ENCODE results near the gene NCOA3. TPM values are rescaled to one million over a fixed set of nuclear protein-coding genes. Genes with fewer than 3 reads are reported as not detected.

Gene NCOA3
- total RNA-seq, 2 experiments from 2014 or later, result 71.3 to 74.2 TPM

DNA sequence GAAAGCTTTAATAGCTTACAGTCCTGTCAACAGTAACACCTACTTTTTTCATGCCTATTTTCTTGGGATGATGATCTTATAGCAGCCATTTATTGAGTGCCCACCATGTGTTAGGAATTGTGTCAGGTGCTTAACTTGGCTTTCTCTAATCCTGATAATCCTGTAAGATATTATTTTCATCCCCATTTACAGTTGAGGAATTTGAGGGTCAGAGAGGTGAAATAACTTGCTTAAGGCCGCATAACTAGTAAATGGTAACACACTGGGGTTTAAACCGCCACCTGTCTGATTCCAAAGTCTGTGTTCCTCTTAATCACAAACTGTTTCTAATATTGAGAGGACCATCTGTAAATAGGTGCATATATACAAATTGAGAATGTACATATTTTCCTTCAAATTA, 55.5 kb downstream of the NCOA3 start:
- peaks cover 11% of the 10 kb centered on the region for H3K4me1 Mint-ChIP-seq
- POLR2A ChIA-PET, result no interaction called here
- no peak overlapping the region for H3K4me3 Mint-ChIP-seq

DNA sequence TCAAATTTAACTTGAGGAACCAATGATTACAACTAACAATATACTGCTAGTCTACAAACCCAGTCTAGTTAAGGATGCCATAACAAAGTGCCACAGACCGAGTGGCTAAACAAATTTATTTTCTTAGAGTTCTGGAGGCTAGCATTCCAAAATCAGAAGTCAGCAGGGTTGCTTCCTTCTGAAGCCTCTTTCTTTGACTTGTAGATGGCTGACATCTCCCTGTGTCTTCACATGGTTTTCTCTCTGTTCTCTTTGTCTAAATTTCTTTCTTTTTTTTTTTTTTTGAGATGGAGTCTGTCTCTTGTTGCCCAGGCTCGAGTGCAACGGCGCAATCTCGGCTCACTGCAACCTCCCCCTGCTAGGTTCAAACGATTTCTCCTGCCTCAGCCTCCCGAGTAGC, 56.1 kb downstream of the NCOA3 start:
- ATAC-seq (ENCODE audit: low read depth) (no peak), DNase-seq (no peak)
- no peaks in the 10 kb centered on the region for H3K9me3 Mint-ChIP-seq
- H3K4me3 Mint-ChIP-seq, result no peak overlapping the region
- no peak overlapping the region for H3K27ac Mint-ChIP-seq
- POLR2A ChIA-PET, result no interaction called here
- H3K4me1 Mint-ChIP-seq, result peaks cover 12% of the 10 kb centered on the region
- peaks cover 13% of the 10 kb centered on the region for H3K36me3 Mint-ChIP-seq
- no peaks in the 10 kb centered on the region for H3K27me3 Mint-ChIP-seq

More for the DNA sequence above, 55.5 kb downstream of the NCOA3 start:
- H3K27me3 Mint-ChIP-seq, result no peaks in the 10 kb centered on the region
- ATAC-seq (ENCODE audit: low read depth), result no peak
- no peaks in the 10 kb centered on the region for H3K9me3 Mint-ChIP-seq
- peaks cover 11% of the 10 kb centered on the region for H3K36me3 Mint-ChIP-seq
- H3K27ac Mint-ChIP-seq, result no peak overlapping the region
- DNase-seq, result no peak

DNA sequence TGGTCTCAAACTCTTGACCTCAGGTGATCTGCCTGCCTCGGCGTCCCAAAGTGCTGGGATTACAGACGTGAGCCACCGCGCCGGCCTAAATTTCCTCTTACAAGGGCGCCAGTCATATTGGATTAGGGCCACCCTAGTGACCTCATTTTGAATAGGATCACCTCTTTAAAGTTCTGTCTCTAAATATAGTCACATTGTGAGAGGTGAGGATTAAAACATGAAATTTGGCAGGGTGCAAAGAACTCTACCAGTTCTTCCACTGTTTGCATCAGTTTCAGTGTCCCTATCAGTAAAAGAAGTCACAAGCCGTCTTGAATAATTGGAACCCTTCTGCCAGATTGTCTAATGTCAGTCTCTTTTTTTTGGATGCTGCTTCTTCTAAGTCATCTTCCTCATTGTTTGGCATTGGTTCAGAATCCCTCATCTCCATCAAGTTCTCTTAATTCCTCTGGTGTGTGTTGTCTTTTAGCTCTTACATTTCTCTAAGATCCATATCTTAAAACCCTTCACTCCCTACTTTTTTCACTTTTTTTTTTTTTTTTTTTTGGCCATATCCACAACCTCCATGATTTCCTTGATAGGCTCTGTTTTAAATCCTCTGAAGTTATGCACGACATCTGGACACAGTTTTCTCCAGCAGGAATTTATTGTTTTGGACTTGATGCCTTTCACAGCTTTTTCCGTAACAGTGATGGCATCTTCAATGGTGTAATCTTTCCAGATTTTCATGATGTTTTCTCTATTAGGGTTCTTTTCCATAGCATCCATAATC, 56.8 kb downstream of the NCOA3 start:
- Mint-ChIP-seq H3K27ac (no peak overlapping the region), H3K9me3 (no peaks in the 10 kb centered on the region), H3K36me3 (peaks cover 12% of the 10 kb centered on the region), H3K4me1 (peaks cover 16% of the 10 kb centered on the region), H3K27me3 (no peaks in the 10 kb centered on the region), H3K4me3 (no peak overlapping the region)
- ATAC-seq (ENCODE audit: low read depth) (no peak), DNase-seq (no peak)
- POLR2A ChIA-PET, result interaction anchor here (0.7 kb wide), 1 partner anchor 34 kb away, joined by 5 read pairs; no protein-coding TSS in a partner anchor

- Mint-ChIP-seq H3K27me3 (no peaks in the 10 kb centered on the region), H3K4me1 (peaks cover 19% of the 10 kb centered on the region), H3K4me3 (no peak overlapping the region), H3K36me3 (peaks cover 14% of the 10 kb centered on the region), H3K9me3 (no peaks in the 10 kb centered on the region), H3K27ac (no peak overlapping the region)
- DNase-seq (no peak), ATAC-seq (ENCODE audit: low read depth) (no peak)
- POLR2A ChIA-PET, result no interaction called here
These were observed 57.5 kb downstream of the NCOA3 start for GRCh38 chr20:47559141-47559540.

GRCh38 chr20:47561180-47561579, 59.5 kb downstream of the NCOA3 start:
- H3K4me3 Mint-ChIP-seq, result no peak overlapping the region
- H3K9me3 Mint-ChIP-seq, result no peaks in the 10 kb centered on the region
- H3K27me3 Mint-ChIP-seq, result no peaks in the 10 kb centered on the region
- POLR2A ChIA-PET, result interaction anchor here (1.1 kb wide), 1 partner anchor 39 kb away, joined by 4 read pairs; no protein-coding TSS in a partner anchor
- H3K36me3 Mint-ChIP-seq, result peaks cover 10% of the 10 kb centered on the region
- no peak overlapping the region for H3K27ac Mint-ChIP-seq
- ATAC-seq (ENCODE audit: low read depth), result no peak
- DNase-seq, result no peak
- peaks cover 29% of the 10 kb centered on the region for H3K4me1 Mint-ChIP-seq

DNA sequence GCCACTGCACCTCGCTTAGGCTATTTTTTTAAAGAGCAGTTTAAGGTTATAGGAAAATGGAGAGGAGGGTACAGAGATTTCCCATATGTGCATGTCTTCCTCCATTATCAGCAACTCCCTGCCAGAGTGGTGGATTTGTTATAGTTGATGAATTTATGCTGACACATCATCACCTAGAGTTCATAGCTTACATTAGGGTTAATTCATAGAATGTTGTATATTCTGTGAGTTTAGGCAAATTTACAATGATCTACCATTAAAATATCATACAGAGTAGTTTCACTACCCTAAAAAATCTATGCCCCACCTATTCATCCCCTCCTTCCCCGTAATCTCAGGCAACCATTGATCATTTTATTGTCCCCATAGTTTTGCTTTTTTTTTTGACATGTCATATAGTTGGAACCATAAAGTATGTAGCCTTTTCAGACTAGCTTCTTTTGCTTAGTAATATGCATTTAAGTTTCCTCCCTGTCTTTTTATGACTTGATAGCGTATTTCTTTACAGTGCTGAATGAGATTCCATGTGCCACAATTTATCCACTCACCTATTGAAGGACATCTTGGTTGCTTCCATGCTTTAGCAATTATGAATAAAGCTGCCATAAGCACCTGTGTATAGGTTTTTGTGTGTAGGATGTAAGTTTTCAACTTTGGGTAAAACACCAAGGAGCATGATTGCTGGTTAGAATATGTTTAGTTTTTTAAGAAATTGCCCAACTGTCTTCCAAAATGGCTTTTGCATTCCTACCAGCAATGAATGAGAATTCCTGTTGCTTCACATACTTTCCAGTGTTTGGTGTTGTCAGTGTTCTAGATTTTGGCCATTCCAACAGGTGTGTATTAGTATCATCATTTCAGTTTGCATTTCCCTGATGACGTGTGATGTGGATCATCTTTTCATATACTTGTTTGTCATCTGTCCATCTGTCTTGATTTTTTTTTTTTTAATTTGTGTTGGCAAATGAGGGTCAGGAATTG, 60.2 kb downstream of the NCOA3 start:
- ATAC-seq (ENCODE audit: low read depth), result no peak
- Mint-ChIP-seq H3K27ac (no peak overlapping the region), H3K27me3 (no peaks in the 10 kb centered on the region), H3K4me3 (no peak overlapping the region), H3K36me3 (peaks cover 16% of the 10 kb centered on the region), H3K9me3 (no peaks in the 10 kb centered on the region), H3K4me1 (peaks cover 28% of the 10 kb centered on the region)
- POLR2A ChIA-PET, result interaction anchor here (1.1 kb wide), 1 partner anchor 39 kb away, joined by 4 read pairs; no protein-coding TSS in a partner anchor
- no peak for DNase-seq

- DNase-seq (no peak), ATAC-seq (ENCODE audit: low read depth) (no peak)
- no peak overlapping the region for H3K27ac Mint-ChIP-seq
- peaks cover 36% of the 10 kb centered on the region for H3K4me1 Mint-ChIP-seq
- peaks cover 2% of the 10 kb centered on the region for H3K9me3 Mint-ChIP-seq
- H3K4me3 Mint-ChIP-seq, result no peak overlapping the region
- no peaks in the 10 kb centered on the region for H3K27me3 Mint-ChIP-seq
- peaks cover 36% of the 10 kb centered on the region for H3K36me3 Mint-ChIP-seq
- POLR2A ChIA-PET, result interaction anchor here (0.9 kb wide), 1 partner anchor 10 kb away, joined by 4 read pairs; no protein-coding TSS in a partner anchor
These were observed 64.6 kb downstream of the NCOA3 start for GRCh38 chr20:47566269-47566668.

DNA sequence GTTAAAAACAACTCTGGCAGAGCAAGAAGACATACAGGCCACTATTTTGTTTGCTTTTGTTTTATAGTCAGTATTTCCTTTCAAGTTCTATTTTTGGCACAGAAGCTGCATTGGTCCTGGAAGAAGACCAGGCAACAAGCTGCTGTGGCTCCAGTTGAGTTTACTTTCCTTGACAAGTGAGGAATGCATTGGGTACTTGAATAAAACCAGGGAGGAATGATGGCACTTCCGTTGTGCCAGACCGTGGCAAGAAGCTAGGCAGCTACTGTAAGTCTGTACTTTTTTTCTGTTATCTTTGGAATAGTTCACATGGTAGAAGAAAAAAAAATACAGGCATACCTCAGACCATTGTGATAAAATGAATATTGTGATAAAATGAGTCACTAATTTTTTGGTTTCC, 66.3 kb downstream of the NCOA3 start:
- Mint-ChIP-seq H3K27ac (peak overlapping the region; percentile 25), H3K4me3 (no peak overlapping the region), H3K4me1 (peaks cover 38% of the 10 kb centered on the region), H3K36me3 (peaks cover 41% of the 10 kb centered on the region), H3K27me3 (no peaks in the 10 kb centered on the region), H3K9me3 (peaks cover 2% of the 10 kb centered on the region)
- no peak for ATAC-seq (ENCODE audit: low read depth)
- DNase-seq, result no peak
- POLR2A ChIA-PET, result interaction anchor here (1.0 kb wide), 1 partner anchor 42 kb away, joined by 3 read pairs; no protein-coding TSS in a partner anchor

GRCh38 chr20:47568837-47569410, 67.2 kb downstream of the NCOA3 start:
- Mint-ChIP-seq H3K4me3 (no peak overlapping the region), H3K9me3 (peaks cover 2% of the 10 kb centered on the region), H3K27me3 (no peaks in the 10 kb centered on the region), H3K4me1 (peaks cover 39% of the 10 kb centered on the region), H3K36me3 (peaks cover 41% of the 10 kb centered on the region), H3K27ac (peak overlapping the region; percentile 2)
- POLR2A ChIA-PET, result interaction anchor here (0.5 to 1.0 kb wide), 3 partner anchors 35 to 79 kb away, joined by 3 to 6 read pairs (median 3); no protein-coding TSS in a partner anchor
- DNase-seq (no peak), ATAC-seq (ENCODE audit: low read depth) (no peak)

- DNase-seq (no peak), ATAC-seq (ENCODE audit: low read depth) (no peak)
- H3K27ac Mint-ChIP-seq, result no peak overlapping the region
- POLR2A ChIA-PET, result no interaction called here
- H3K9me3 Mint-ChIP-seq, result peaks cover 2% of the 10 kb centered on the region
- peaks cover 32% of the 10 kb centered on the region for H3K36me3 Mint-ChIP-seq
- H3K4me3 Mint-ChIP-seq, result no peak overlapping the region
- no peaks in the 10 kb centered on the region for H3K27me3 Mint-ChIP-seq
- H3K4me1 Mint-ChIP-seq, result peaks cover 37% of the 10 kb centered on the region
These were observed 69.7 kb downstream of the NCOA3 start for GRCh38 chr20:47571426-47571825.

- peaks cover 2% of the 10 kb centered on the region for H3K9me3 Mint-ChIP-seq
- ATAC-seq (ENCODE audit: low read depth) (no peak), DNase-seq (no peak)
- peaks cover 29% of the 10 kb centered on the region for H3K36me3 Mint-ChIP-seq
- H3K4me3 Mint-ChIP-seq, result no peak overlapping the region
- no peaks in the 10 kb centered on the region for H3K27me3 Mint-ChIP-seq
- H3K27ac Mint-ChIP-seq, result no peak overlapping the region
- POLR2A ChIA-PET, result no interaction called here
- peaks cover 44% of the 10 kb centered on the region for H3K4me1 Mint-ChIP-seq
These were observed 70.5 kb downstream of the NCOA3 start for GRCh38 chr20:47572105-47572729.

DNA sequence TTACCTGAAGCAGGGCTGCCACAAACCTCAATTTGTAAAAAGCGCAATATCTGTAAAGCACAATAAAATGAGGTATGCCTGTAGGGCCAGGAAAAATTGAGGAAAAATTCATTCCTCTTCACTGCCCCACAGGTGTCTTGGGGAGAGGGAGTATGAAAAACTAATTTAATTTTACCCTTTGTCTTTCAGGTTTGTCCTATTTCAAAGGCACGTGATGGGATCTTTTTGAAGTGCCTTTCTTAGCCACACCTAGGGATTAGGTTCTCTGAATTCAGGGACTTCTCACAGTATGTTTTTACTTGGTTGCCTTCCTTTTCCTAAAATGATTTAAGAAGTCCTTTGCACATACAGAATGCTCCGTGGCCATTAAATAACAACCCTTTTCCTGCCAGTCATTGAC, 71.9 kb downstream of the NCOA3 start:
- H3K27ac Mint-ChIP-seq, result no peak overlapping the region
- POLR2A ChIA-PET, result no interaction called here
- peaks cover 2% of the 10 kb centered on the region for H3K9me3 Mint-ChIP-seq
- H3K4me1 Mint-ChIP-seq, result peaks cover 40% of the 10 kb centered on the region
- DNase-seq (no peak), ATAC-seq (ENCODE audit: low read depth) (no peak)
- no peak overlapping the region for H3K4me3 Mint-ChIP-seq
- H3K36me3 Mint-ChIP-seq, result peaks cover 26% of the 10 kb centered on the region
- H3K27me3 Mint-ChIP-seq, result no peaks in the 10 kb centered on the region

Data from activated naive CD8-positive, alpha-beta T cell treated with anti-CD3 and anti-CD28 coated beads, Interleukin-2, amount 10 ng/mL, durations not matched to agents 7 days and 5 days (primary cell).